Endothelial cell (in vitro differentiated cells): ENCODE data around the gene TRIM36. TPM values are rescaled to one million over a fixed set of nuclear protein-coding genes. Genes with fewer than 3 reads are reported as not detected.

Experiments used
- DNase-seq: peaks from one replicate; pipeline ENCODE4 v3.0.0; 2021; ENCODE audit warnings: low spot score
- H3K27ac Mint-ChIP-seq: one replicate; pipeline ENCODE4 v1.8.0; 2021; ENCODE audit warnings: mixed read lengths, inconsistent platforms; ENCODE audit not compliant: unreplicated experiment
- H3K27me3 Mint-ChIP-seq: one replicate; pipeline ENCODE4 v1.8.0; 2021; ENCODE audit warnings: mild to moderate bottlenecking, moderate library complexity, mixed read lengths, inconsistent platforms; ENCODE audit not compliant: unreplicated experiment
- H3K36me3 Mint-ChIP-seq: one replicate; pipeline ENCODE4 v1.8.0; 2021; ENCODE audit warnings: mild to moderate bottlenecking, low read depth, mixed read lengths, inconsistent platforms; ENCODE audit not compliant: unreplicated experiment
- H3K4me1 Mint-ChIP-seq: one replicate; pipeline ENCODE4 v1.8.0; 2021; ENCODE audit warnings: mild to moderate bottlenecking, mixed read lengths, inconsistent platforms; ENCODE audit not compliant: unreplicated experiment
- H3K4me3 Mint-ChIP-seq: one replicate; pipeline ENCODE4 v1.8.0; 2021; ENCODE audit warnings: mild to moderate bottlenecking, mixed read lengths, inconsistent platforms; ENCODE audit not compliant: unreplicated experiment
- H3K9me3 Mint-ChIP-seq: one replicate; pipeline ENCODE4 v1.8.0; 2021; ENCODE audit warnings: mixed read lengths, inconsistent platforms; ENCODE audit not compliant: unreplicated experiment
- CTCF ChIP-seq: fragments of 200-600 bp; sonication (generic); IDR thresholded peaks from one replicate; pipeline ENCODE4 v1.5.0; 2021; ENCODE audit warnings: antibody characterized with exemption; ENCODE audit not compliant: unreplicated experiment
- total RNA-seq: library from RNA; stranded (reverse); fragmentation: NEBNext Ultra II Directional; extraction: Animal tissue kit (Norgen Biotek cat#: 25700); gene quantifications from one replicate; pipeline ENCODE4 v1.2.1, GENCODE V29; 2021; ENCODE audit not compliant: unreplicated experiment

The TRIM36 gene
- total RNA-seq, 1 donor from 2014 or later = 9.9 TPM

GRCh38 chr5:115190388-115190787, 20.7 kb upstream of the TRIM36 start:
- Mint-ChIP-seq H3K27ac (no peak overlapping the region), H3K36me3 (no peaks in the 10 kb centered on the region), H3K4me3 (no peak overlapping the region), H3K9me3 (no peaks in the 10 kb centered on the region), H3K27me3 (no peaks in the 10 kb centered on the region), H3K4me1 (no peaks in the 10 kb centered on the region)
- DNase-seq = no peak
- TF ChIP-seq CTCF = no peak

- Mint-ChIP-seq H3K9me3 (no peaks in the 10 kb centered on the region), H3K4me3 (no peak overlapping the region), H3K27ac (no peak overlapping the region), H3K36me3 (no peaks in the 10 kb centered on the region), H3K27me3 (no peaks in the 10 kb centered on the region), H3K4me1 (no peaks in the 10 kb centered on the region)
- TF ChIP-seq CTCF = no peak
- DNase-seq = no peak
These were observed 20.2 kb upstream of the TRIM36 start for GRCh38 chr5:115189866-115190265.

GRCh38 chr5:115186794-115187193, 17.1 kb upstream of the TRIM36 start:
- no peak overlapping the region for H3K4me3 Mint-ChIP-seq
- peaks cover 4% of the 10 kb centered on the region for H3K27me3 Mint-ChIP-seq
- H3K27ac Mint-ChIP-seq = no peak overlapping the region
- H3K36me3 Mint-ChIP-seq = no peaks in the 10 kb centered on the region
- H3K4me1 Mint-ChIP-seq = no peaks in the 10 kb centered on the region
- TF ChIP-seq CTCF = no peak
- no peaks in the 10 kb centered on the region for H3K9me3 Mint-ChIP-seq
- DNase-seq = no peak

- H3K9me3 Mint-ChIP-seq = no peaks in the 10 kb centered on the region
- no peak for TF ChIP-seq CTCF
- no peaks in the 10 kb centered on the region for H3K36me3 Mint-ChIP-seq
- H3K27ac Mint-ChIP-seq = no peak overlapping the region
- no peaks in the 10 kb centered on the region for H3K4me1 Mint-ChIP-seq
- no peak for DNase-seq
- no peak overlapping the region for H3K4me3 Mint-ChIP-seq
- H3K27me3 Mint-ChIP-seq = peaks cover 9% of the 10 kb centered on the region
These were observed 15.1 kb upstream of the TRIM36 start for GRCh38 chr5:115184770-115185169.

GRCh38 chr5:115181757-115182156, 12.0 kb upstream of the TRIM36 start:
- peaks cover 17% of the 10 kb centered on the region for H3K27me3 Mint-ChIP-seq

More at GRCh38 chr5:115181757-115182156, 12.0 kb upstream of the TRIM36 start:
- Mint-ChIP-seq H3K4me1 (no peaks in the 10 kb centered on the region), H3K36me3 (no peaks in the 10 kb centered on the region), H3K27ac (no peak overlapping the region), H3K9me3 (no peaks in the 10 kb centered on the region), H3K4me3 (no peak overlapping the region)
- DNase-seq = no peak
- no peak for TF ChIP-seq CTCF
